ENCODE results near the gene COL7A1.

GRCh38 chr3:48588230-48588629 lies 6.9 kb downstream of the COL7A1 start:
- TF ChIP-seq BHLHE40 (IDR thresholded peaks at IDR 0.05; ENCODE audit: borderline replicate concordance), result no peak
- no peak for TF ChIP-seq ELF4 (IDR thresholded peaks at IDR 0.05)
- no peak for TF ChIP-seq PKNOX1 (IDR thresholded peaks at IDR 0.05)
- no peak for TF ChIP-seq SP1 (IDR thresholded peaks at IDR 0.05)
- no peak for TF ChIP-seq FOXA1 (IDR thresholded peaks at IDR 0.05)
- no peak for TF ChIP-seq ZNF384 (IDR thresholded peaks at IDR 0.05)
- no peak for TF ChIP-seq HDGF (IDR thresholded peaks at IDR 0.05; ENCODE audit: borderline replicate concordance)
- TF ChIP-seq TARDBP (IDR thresholded peaks at IDR 0.05), result no peak
- TF ChIP-seq NFRKB (IDR thresholded peaks at IDR 0.05), result no peak
- no peak for TF ChIP-seq CTBP1 (IDR thresholded peaks at IDR 0.05; ENCODE audit: borderline replicate concordance)
- no peak for TF ChIP-seq FOXM1 (IDR thresholded peaks at IDR 0.05; ENCODE audit: borderline replicate concordance)
- TF ChIP-seq SUZ12 (IDR thresholded peaks at IDR 0.05), result no peak
